ENCODE results near the gene CNIH2. TPM values are rescaled to one million over a fixed set of nuclear protein-coding genes. Genes with fewer than 3 reads are reported as not detected.

The CNIH2 gene
- total and polyA plus RNA-seq, 2 of the 8 experiments (the other 6 are each of a cell fraction or from before 2014, with no cell fraction given) = 12.5 to 15.8 TPM

GRCh38 chr11:66322732-66323427 lies 44.9 kb downstream of the CNIH2 start (continued):
- TF ChIP-seq CHD7 (IDR thresholded peaks at IDR 0.05; ENCODE audit: insufficient replicate concordance, low read length) (no peak), CBX5 (IDR thresholded peaks at IDR 0.05; ENCODE audit: low read depth, low read length) (no peak), EGR1 (IDR thresholded peaks at IDR 0.05; ENCODE audit: borderline replicate concordance, low read depth, low read length) (no peak), TBP (IDR thresholded peaks at IDR 0.05; ENCODE audit: low read depth, low read length) (no peak), RXRA (IDR thresholded peaks at IDR 0.05; ENCODE audit: insufficient read depth, low read depth, low read length) (no peak), BRCA1 (IDR thresholded peaks at IDR 0.05; ENCODE audit: low read depth, low read length) (no peak), KDM1A (IDR thresholded peaks at IDR 0.05; ENCODE audit: borderline replicate concordance, low read length) (no peak), SP4 (IDR thresholded peaks at IDR 0.05; ENCODE audit: low read length) (no peak), MAFK (IDR thresholded peaks at IDR 0.05; ENCODE audit: low read depth, low read length) (no peak), E2F6 (IDR thresholded peaks at IDR 0.05) (no peak)

Measured in H1 (cell line).